H1 (cell line): ENCODE results near the gene RAB8B. TPM values are rescaled to one million over a fixed set of nuclear protein-coding genes. Genes with fewer than 3 reads are reported as not detected.

Experiments used
- CTCF ChIA-PET: fragments of 300-600 bp; sonication (Branson Sonifier 250); formaldehyde crosslinking; loops from one replicate; lab custom pipeline; 2021; ENCODE audit not compliant: partially characterized antibody; lab: Charles Lee
- POLR2A ChIA-PET: fragments of 300-600 bp; sonication (Branson Sonifier 250); formaldehyde crosslinking; loops from one replicate; lab custom pipeline; 2021; ENCODE audit warnings: inconsistent platforms; ENCODE audit not compliant: partially characterized antibody; lab: Charles Lee
- DNase-seq, 2 experiments: peaks; one replicate each; pipeline versions ENCODE4 v3.0.0 to v3.0.0-alpha.2; 2010 to 2022; ENCODE audit warnings: low spot score in 2 of 2, low read depth in 1 of 2, mixed read lengths in 1 of 2
- FAIRE-seq: peaks from 2 replicates; lab custom pipeline; 2011; peaks lifted over from hg19 to GRCh38; lab: Jason Lieb, UNC
- H2AFZ ChIP-seq: 2 replicates; pipeline ENCODE4 v1.8.1; 2012; ENCODE audit warnings: low read length, inconsistent platforms
- H2AK5ac ChIP-seq: 2 replicates; pipeline ENCODE4 v1.6.1; 2013; ENCODE audit warnings: low read depth, low read length
- H2BK120ac ChIP-seq: replicated peaks from 2 replicates; pipeline ENCODE3; 2013; ENCODE audit warnings: low read depth, low read length, inconsistent platforms
- H2BK12ac ChIP-seq: 2 replicates; pipeline ENCODE4 v1.6.1; 2013; ENCODE audit warnings: low read depth, low read length
- H2BK15ac ChIP-seq: 2 replicates; pipeline ENCODE4 v1.6.1; 2013; ENCODE audit warnings: low read length
- H2BK20ac ChIP-seq: 2 replicates; pipeline ENCODE4 v1.6.1; 2013; ENCODE audit warnings: low read length
- H2BK5ac ChIP-seq: 2 replicates; pipeline ENCODE4 v1.6.1; 2013; ENCODE audit warnings: low read depth, low read length
- H3K14ac ChIP-seq: 2 replicates; pipeline ENCODE4 v1.6.1; 2013; ENCODE audit warnings: inconsistent platforms; ENCODE audit not compliant: insufficient read length
- H3K18ac ChIP-seq: 2 replicates; pipeline ENCODE4 v1.6.1; 2013; ENCODE audit warnings: low read length; ENCODE audit errors: extremely low read depth
- H3K23ac ChIP-seq: 2 replicates; pipeline ENCODE4 v1.6.1; 2013; ENCODE audit warnings: inconsistent platforms; ENCODE audit not compliant: insufficient read length
- H3K23me2 ChIP-seq: 2 replicates; pipeline ENCODE4 v1.6.1; 2013; ENCODE audit warnings: low read depth, low read length
- H3K27ac ChIP-seq: 2 replicates; pipeline ENCODE4 v1.6.1; 2011; ENCODE audit warnings: low read depth, low read length, inconsistent platforms
- H3K27me3 ChIP-seq, 4 experiments: replicated peaks in 1 of 4; 1 replicate in 1 of 4; 2 replicates in 3 of 4; pipeline versions ENCODE4 v1.6.1 to v1.8.1; 2011 to 2013; ENCODE audit warnings: low read length in 3 of 4, mild to moderate bottlenecking in 3 of 4, inconsistent platforms in 2 of 4, mixed read lengths in 2 of 4, moderate library complexity in 1 of 4; ENCODE audit not compliant: control insufficient read depth in 3 of 4, insufficient read depth in 3 of 4; ENCODE audit errors: extremely low read depth in 1 of 4
- H3K36me3 ChIP-seq, 4 experiments: 2 replicates each; pipeline versions ENCODE4 v1.6.1 to v1.8.1; 2011 to 2013; ENCODE audit warnings: mild to moderate bottlenecking in 4 of 4, low read length in 3 of 4, moderate library complexity in 2 of 4, control low read depth in 1 of 4, inconsistent platforms in 1 of 4; ENCODE audit not compliant: insufficient read depth in 4 of 4, control insufficient read depth in 2 of 4
- H3K4ac ChIP-seq: replicated peaks from 2 replicates; pipeline ENCODE3; 2013; ENCODE audit warnings: low read length, low read depth, mixed read lengths, inconsistent platforms; ENCODE audit not compliant: insufficient read length
- H3K4me1 ChIP-seq, 4 experiments: replicated peaks in 1 of 4; 1 replicate in 1 of 4; 2 replicates in 3 of 4; pipeline versions ENCODE4 v1.6.1 to v1.8.1; 2011 to 2013; ENCODE audit warnings: low read length in 3 of 4, inconsistent platforms in 2 of 4, mixed read lengths in 1 of 4; ENCODE audit not compliant: insufficient read depth in 4 of 4, control insufficient read depth in 3 of 4
- H3K4me2 ChIP-seq, 2 experiments: 2 replicates each; pipeline versions ENCODE4 v1.6.1 to v1.8.1; 2011 to 2013; ENCODE audit warnings: low read depth in 2 of 2, low read length in 2 of 2, control low read depth in 1 of 2, inconsistent platforms in 1 of 2, mild to moderate bottlenecking in 1 of 2; ENCODE audit not compliant: insufficient read depth in 1 of 2
- H3K4me3 ChIP-seq, 4 experiments: fragments of 200-600, 300-600 bp in 1 of 4; sonication (generic), shearing (Covaris generic), sonication (Bioruptor Twin) in 1 of 4; 2 replicates each; pipeline versions ENCODE4 v1.5.1 to v1.8.1; 2011 to 2016; ENCODE audit warnings: low read length in 4 of 4, low read depth in 3 of 4, control low read depth in 2 of 4, inconsistent platforms in 2 of 4, mild to moderate bottlenecking in 2 of 4, mixed read lengths in 1 of 4, moderate library complexity in 1 of 4; ENCODE audit not compliant: insufficient read depth in 2 of 4; ENCODE audit errors: extremely low read depth in 1 of 4
- H3K56ac ChIP-seq: replicated peaks from 2 replicates; pipeline ENCODE3; 2013; ENCODE audit warnings: low read depth, mild to moderate bottlenecking, mixed read lengths, low read length, inconsistent platforms; ENCODE audit not compliant: insufficient read length
- H3K79me1 ChIP-seq: 2 replicates; pipeline ENCODE4 v1.6.1; 2013; ENCODE audit warnings: low read depth, low read length, control low read depth
- H3K79me2 ChIP-seq, 2 experiments: 2 replicates each; pipeline versions ENCODE4 v1.6.1 to v1.8.1; 2012 to 2013; ENCODE audit warnings: low read length in 2 of 2, mild to moderate bottlenecking in 2 of 2, inconsistent platforms in 1 of 2; ENCODE audit not compliant: insufficient read depth in 2 of 2, control insufficient read depth in 1 of 2
- H3K9ac ChIP-seq, 4 experiments: replicated peaks in 1 of 4; 1 replicate in 1 of 4; 2 replicates in 3 of 4; pipeline versions ENCODE4 v1.6.1 to v1.8.1; 2011 to 2013; ENCODE audit warnings: low read depth in 3 of 4, low read length in 3 of 4, control low read depth in 2 of 4, mild to moderate bottlenecking in 2 of 4, moderate library complexity in 2 of 4, inconsistent platforms in 1 of 4; ENCODE audit errors: extremely low read depth in 1 of 4
- H3K9me3 ChIP-seq, 2 experiments: 2 replicates each; pipeline versions ENCODE4 v1.6.1 to v1.8.1; 2012 to 2013; ENCODE audit warnings: mild to moderate bottlenecking in 2 of 2, moderate library complexity in 2 of 2, control low read depth in 1 of 2, inconsistent platforms in 1 of 2, low read depth in 1 of 2, low read length in 1 of 2, mixed read lengths in 1 of 2; ENCODE audit not compliant: insufficient read depth in 2 of 2
- H4K20me1 ChIP-seq, 2 experiments: replicated peaks in 1 of 2; 2 replicates each; pipeline versions ENCODE3 to v1.8.1; 2011 to 2013; ENCODE audit warnings: inconsistent platforms in 2 of 2, low read length in 2 of 2, mild to moderate bottlenecking in 1 of 2; ENCODE audit not compliant: insufficient read depth in 2 of 2, control insufficient read depth in 1 of 2
- H4K5ac ChIP-seq: 2 replicates; pipeline ENCODE4 v1.6.1; 2013; ENCODE audit warnings: low read length, low read depth, mixed read lengths, inconsistent platforms; ENCODE audit not compliant: insufficient read length
- H4K8ac ChIP-seq: 2 replicates; pipeline ENCODE4 v1.8.0; 2013; ENCODE audit warnings: mild to moderate bottlenecking, moderate library complexity, low read length, inconsistent platforms; ENCODE audit not compliant: insufficient read depth; ENCODE audit errors: extremely low read depth
- H4K91ac ChIP-seq: replicated peaks from 2 replicates; pipeline ENCODE3; 2013; ENCODE audit warnings: low read length, mixed read lengths, inconsistent platforms; ENCODE audit not compliant: insufficient read length
- RFX5 ChIP-seq: IDR thresholded peaks from 2 replicates; pipeline ENCODE4 v1.6.1; 2011; ENCODE audit warnings: low read depth, low read length, improper control_type of control experiment, borderline replicate concordance
- TAF1 ChIP-seq: IDR thresholded peaks from 2 replicates; pipeline ENCODE4 v1.6.1; 2011; ENCODE audit warnings: mild to moderate bottlenecking, low read depth, low read length
- ZNF274 ChIP-seq: IDR thresholded peaks from 2 replicates; pipeline ENCODE4 v1.7.0; 2012; ENCODE audit warnings: low read length, borderline replicate concordance; ENCODE audit errors: extremely low read depth
- WGBS, 2 experiments: shearing (Covaris generic) in 1 of 2; methylation state at CpG; one replicate each; pipeline versions ENCODE4 v1.1.6 to v1.1.7; 2013 to 2015; ENCODE audit warnings: low lambda C conversion rate in 2 of 2, mixed read lengths in 2 of 2, inconsistent platforms in 1 of 2, low coverage in 1 of 2, missing lambda C conversion rate in 1 of 2; ENCODE audit not compliant: insufficient replicate concordance in 2 of 2, insufficient coverage in 1 of 2, insufficient read length in 1 of 2; ENCODE audit errors: extremely low coverage in 1 of 2, missing lambda C conversion rate in 1 of 2; 5-methylcytosine and 5-hydroxymethylcytosine counted together
- polyA plus RNA-seq, 7 experiments: library from polyadenylated mRNA; depleted of rRNA in 3 of 7; stranded (reverse) in 5 of 7; unstranded in 2 of 7; fragments of >200 nt in 5 of 7; fragments of 200-250 nt in 2 of 7; gene quantifications; 1 replicate in 5 of 7; 2 replicates in 1 of 7; 4 replicates in 1 of 7; pipeline versions ENCODE4 v1.2.1 to v1.2.3, GENCODE V29; 2011 to 2013; ENCODE audit warnings: missing spikeins in 2 of 7, mixed read lengths in 2 of 7
- total RNA-seq: library from RNA; stranded (reverse); fragmentation: NEBNext Ultra II Directional; extraction: Animal tissue kit (Norgen Biotek cat#: 25700); gene quantifications from 2 replicates; pipeline ENCODE4 v1.2.1, GENCODE V29; 2021

Gene RAB8B
- total and polyA plus RNA-seq, 2 of the 8 experiments (the other 6 are each of a cell fraction or from before 2014, with no cell fraction given): 9.5 to 47.8 TPM

DNA sequence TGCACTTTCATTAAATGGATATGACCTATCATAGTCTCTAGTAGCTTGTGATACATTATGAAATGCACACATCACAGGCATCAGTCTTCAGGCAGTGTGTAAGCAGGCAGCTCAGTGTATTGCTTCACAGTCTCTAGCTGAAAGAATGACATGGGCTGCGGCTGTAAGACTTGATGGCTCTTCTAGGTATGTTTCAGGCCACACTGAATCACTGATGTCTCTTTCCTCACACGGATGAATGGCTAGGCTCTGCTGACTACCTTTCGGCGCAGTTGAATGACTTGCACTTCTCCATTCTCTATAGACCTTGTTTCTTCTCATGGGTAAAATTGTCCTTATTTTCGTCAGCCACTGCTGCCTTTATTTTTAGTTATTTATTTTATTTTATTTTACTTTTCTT is 103.4 kb downstream of the RAB8B start:
- no peak overlapping the region for H3K14ac ChIP-seq
- H2BK12ac ChIP-seq: no peak overlapping the region
- no peak overlapping the region for H2AK5ac ChIP-seq
- no peaks in the 10 kb centered on the region for H3K79me1 ChIP-seq
- no peak overlapping the region for H3K18ac ChIP-seq
- no peak overlapping the region for H3K4me2 ChIP-seq
- H3K79me2 ChIP-seq: no peaks in the 10 kb centered on the region
- H2BK15ac ChIP-seq: no peak overlapping the region
- no peak overlapping the region for H3K56ac ChIP-seq
- no peak overlapping the region for H4K8ac ChIP-seq
- POLR2A ChIA-PET: interaction anchor here (0.6 to 1.4 kb wide), 3 partner anchors 16 to 168 kb away, joined by 3 to 5 read pairs (median 3); no protein-coding TSS in a partner anchor
- peaks cover 0 to 3% of the 10 kb centered on the region in 2 experiments for H4K20me1 ChIP-seq
- H2AFZ ChIP-seq: no peak overlapping the region
- DNase-seq: no peak
- no peak for FAIRE-seq
- no peak overlapping the region for H3K23ac ChIP-seq
- H3K27me3 ChIP-seq: no peaks in the 10 kb centered on the region
- no peak overlapping the region for H3K27ac ChIP-seq
- no peak overlapping the region for H3K4me3 ChIP-seq
- H4K91ac ChIP-seq: no peak overlapping the region
- no peaks in the 10 kb centered on the region; a peak in 1 of 8 replicates for H3K36me3 ChIP-seq
- no peak overlapping the region for H4K5ac ChIP-seq
- H2BK5ac ChIP-seq: no peak overlapping the region
- CTCF ChIA-PET: interaction anchor here (0.6 to 6.5 kb wide), 4 partner anchors 9 to 265 kb away, joined by 3 to 25 read pairs (median 8); no protein-coding TSS in a partner anchor
- H3K9ac ChIP-seq: no peak overlapping the region; a peak in 1 of 7 replicates
- no peak for TF ChIP-seq ZNF274
- TF ChIP-seq RFX5: no peak
- no peak for TF ChIP-seq TAF1
- H3K4me1 ChIP-seq: no peaks in the 10 kb centered on the region
- H3K4ac ChIP-seq: no peak overlapping the region
- H2BK20ac ChIP-seq: no peak overlapping the region
- 94% methylated on average over 5 of the region's 5 CpGs; no CpG with 5 or more reads in 1 of the 2 experiments for WGBS, 2 experiments
- H2BK120ac ChIP-seq: no peak overlapping the region
- H3K23me2 ChIP-seq: no peaks in the 10 kb centered on the region
- no peaks in the 10 kb centered on the region for H3K9me3 ChIP-seq
